K562 (cell line): Measurements from ENCODE around the gene ELK4. TPM values are rescaled to one million over a fixed set of nuclear protein-coding genes. Genes with fewer than 3 reads are reported as not detected.

Experiments used
- ATAC-seq: fragments of 200-7000 bp; cut with Tn5 transposase; 3 replicates; pipeline ENCODE4 v1.9.1; 2020; ENCODE audit warnings: moderate library complexity
- BruUV-seq: library from RNA; stranded (reverse); fragments of 400-500 nt; replicated peaks from 2 replicates; lab custom pipeline; 2021; lab: Mats Ljungman, UMichigan
- CTCF ChIA-PET: fragments of 300-600 bp; formaldehyde crosslinking; extraction: SDS; loops from one replicate; lab custom pipeline; 2021; ENCODE audit warnings: low intra/inter-chr PET ratio; lab: Yijun Ruan, JAX
- POLR2A ChIA-PET: fragments of 300-600, 350-650 bp; sonication (Branson Sonifier 250); formaldehyde crosslinking; extraction: SDS; loops from one replicate; lab custom pipeline; 2021; ENCODE audit warnings: antibody characterized with exemption, inconsistent platforms; lab: Yijun Ruan, JAX
- DNase-seq, 4 experiments: peaks; one replicate each; pipeline versions ENCODE4 v3.0.0 to v3.0.0-alpha.2; 2011 to 2018; ENCODE audit warnings: low spot score in 3 of 4, mixed read lengths in 3 of 4; ENCODE audit errors: extremely low read depth in 1 of 4
- FAIRE-seq: peaks from 2 replicates; lab custom pipeline; 2011; peaks lifted over from hg19 to GRCh38; lab: Jason Lieb, UNC
- H2AFZ ChIP-seq: 2 replicates; pipeline ENCODE4 v1.6.0; 2011; ENCODE audit warnings: low read depth, low read length, control low read depth, inconsistent platforms
- H3K27ac ChIP-seq: fragments of 200-600 bp; 3 replicates; pipeline ENCODE4 v1.8.0; 2011; ENCODE audit warnings: low read depth, mild to moderate bottlenecking, control low read depth, inconsistent platforms, low read length, moderate library complexity, mixed read lengths; ENCODE audit errors: extremely low read depth
- H3K27me3 ChIP-seq, 2 experiments: fragments of 300-600 bp in 1 of 2; 2 replicates in 1 of 2; 3 replicates in 1 of 2; pipeline versions ENCODE4 v1.6.0 to v1.8.0; 2011; ENCODE audit warnings: inconsistent platforms in 2 of 2, low read length in 2 of 2, mild to moderate bottlenecking in 1 of 2, mixed read lengths in 1 of 2, moderate library complexity in 1 of 2; ENCODE audit not compliant: control insufficient read depth in 2 of 2, insufficient read depth in 2 of 2
- H3K36me3 ChIP-seq: fragments of 300-600 bp; 3 replicates; pipeline ENCODE4 v1.8.0; 2011; ENCODE audit warnings: mild to moderate bottlenecking, low read length, inconsistent platforms; ENCODE audit not compliant: control insufficient read depth, insufficient read depth
- H3K4me1 ChIP-seq, 2 experiments: fragments of 200-600 bp in 1 of 2; replicated peaks in 1 of 2; 2 replicates in 1 of 2; 3 replicates in 1 of 2; pipeline versions ENCODE4 v1.5.1 to v1.8.0; 2011; ENCODE audit warnings: inconsistent platforms in 2 of 2, low read length in 2 of 2, mild to moderate bottlenecking in 1 of 2, mixed read lengths in 1 of 2, moderate library complexity in 1 of 2; ENCODE audit not compliant: control insufficient read depth in 2 of 2, insufficient read depth in 2 of 2
- H3K4me2 ChIP-seq: 2 replicates; pipeline ENCODE4 v1.6.1; 2011; ENCODE audit warnings: low read length, control low read depth, inconsistent platforms, mixed read lengths; ENCODE audit not compliant: insufficient read depth
- H3K4me3 ChIP-seq: fragments of 200-600 bp; sonication (generic), shearing (Covaris generic); 2 replicates; pipeline ENCODE4 v1.5.1; 2016; ENCODE audit warnings: control low read depth, inconsistent platforms
- H3K79me2 ChIP-seq: fragments of 200-600 bp; 3 replicates; pipeline ENCODE4 v1.8.0; 2011; ENCODE audit warnings: low read length, inconsistent platforms; ENCODE audit not compliant: control insufficient read depth, insufficient read depth
- H3K9ac ChIP-seq, 2 experiments: 2 replicates each; pipeline versions ENCODE4 v1.6.0 to v1.6.1; 2011; ENCODE audit warnings: low read depth in 2 of 2, low read length in 2 of 2, control low read depth in 1 of 2, inconsistent platforms in 1 of 2, mild to moderate bottlenecking in 1 of 2, mixed read lengths in 1 of 2; ENCODE audit not compliant: insufficient read depth in 1 of 2
- H3K9me1 ChIP-seq: one replicate; pipeline ENCODE4 v1.6.0; 2011; ENCODE audit warnings: inconsistent platforms, mild to moderate bottlenecking, low read length, moderate library complexity; ENCODE audit not compliant: control insufficient read depth, insufficient read depth
- H3K9me3 ChIP-seq: replicated peaks from 2 replicates; pipeline ENCODE4 v1.5.1; 2011; ENCODE audit warnings: low read depth, low read length, inconsistent platforms; ENCODE audit not compliant: control insufficient read depth, insufficient read depth
- H4K20me1 ChIP-seq: replicated peaks from 2 replicates; pipeline ENCODE4 v1.6.1; 2011; ENCODE audit warnings: low read length, inconsistent platforms, mixed read lengths; ENCODE audit not compliant: control insufficient read depth, insufficient read depth
- GATA2 ChIP-seq: sonication (generic); formaldehyde crosslinking; IDR thresholded peaks from 2 replicates; pipeline ENCODE4 v1.4.0; 2020; ENCODE audit warnings: mild to moderate bottlenecking, missing genetic modification reagents
- HMG20B ChIP-seq: fragments of 250-450 bp; sonication (Bioruptor Pico); IDR thresholded peaks from 2 replicates; pipeline ENCODE4 v1.5.0; 2021; ENCODE audit warnings: mild to moderate bottlenecking
- LEF1 ChIP-seq: fragments of 450-650 bp; IDR thresholded peaks from 2 replicates; pipeline ENCODE4 v1.6.1; 2016; ENCODE audit warnings: mild to moderate bottlenecking
- POLR2G ChIP-seq: fragments of 200-400 bp; formaldehyde crosslinking; IDR thresholded peaks from 2 replicates; pipeline ENCODE4 v1.6.1; 2017; ENCODE audit warnings: low read depth, mild to moderate bottlenecking, antibody characterized with exemption, low read length, moderate library complexity
- PRMT5 ChIP-seq: sonication (generic); formaldehyde crosslinking; IDR thresholded peaks from 2 replicates; pipeline ENCODE4 v1.5.0; 2020; ENCODE audit warnings: missing genetic modification reagents
- STAG1 ChIP-seq: sonication (generic); formaldehyde crosslinking; IDR thresholded peaks from 2 replicates; pipeline ENCODE4 v1.5.0; 2020; ENCODE audit warnings: missing genetic modification reagents, borderline replicate concordance
- TAF1 ChIP-seq: IDR thresholded peaks from 2 replicates; pipeline ENCODE4 v1.6.1; 2011; ENCODE audit warnings: mild to moderate bottlenecking, low read length, moderate library complexity; ENCODE audit not compliant: insufficient read depth, control insufficient read depth, severe bottlenecking; ENCODE audit errors: extremely low read depth
- TCF7 ChIP-seq: sonication (generic); IDR thresholded peaks from 2 replicates; pipeline ENCODE4 v1.6.1; 2016; ENCODE audit warnings: antibody characterized with exemption, borderline replicate concordance
- U2AF1 ChIP-seq: fragments of 200-400 bp; formaldehyde crosslinking; optimal IDR thresholded peaks from 2 replicates; pipeline ENCODE3; 2017; ENCODE audit warnings: mild to moderate bottlenecking, low read depth, low read length, moderate library complexity
- ZNF224 ChIP-seq: sonication (generic); formaldehyde crosslinking; IDR thresholded peaks from 2 replicates; pipeline ENCODE4 v1.8.0; 2022; ENCODE audit warnings: mild to moderate bottlenecking, missing genetic modification reagents
- ZNF444 ChIP-seq: fragments of 250-450 bp; sonication (Bioruptor Pico); IDR thresholded peaks from 2 replicates; pipeline ENCODE4 v1.4.0; 2020; ENCODE audit warnings: mild to moderate bottlenecking, moderate library complexity
- WGBS: fragments of 100-300 bp; shearing (Covaris generic); methylation state at CpG from one replicate; pipeline ENCODE4 v1.1.6; 2016; ENCODE audit warnings: low coverage, mixed read lengths; ENCODE audit not compliant: insufficient coverage; ENCODE audit errors: missing lambda C conversion rate; 5-methylcytosine and 5-hydroxymethylcytosine counted together
- in situ Hi-C: fragments of 300-500 bp; cut with MboI; formaldehyde crosslinking; loops from 4 replicates; pipeline ENCODE4 v1.15.0; 2018; ENCODE audit warnings: inconsistent platforms, mixed read lengths
- intact Hi-C: fragments of 100-400 bp; cut with micrococcal nuclease; formaldehyde crosslinking; loops from 2 replicates; pipeline ENCODE4 v1.14.2; 2022
- polyA plus RNA-seq, 8 experiments: library from polyadenylated mRNA; depleted of rRNA in 4 of 8; stranded (reverse) in 5 of 8; unstranded in 3 of 8; fragments of >200 nt; fragmentation: Nextera tagmentation in 2 of 8; fragmentation: Illumina TruSeq in 1 of 8; extraction: Ambion mirVana in 2 of 8; extraction: Trizol in 1 of 8; gene quantifications; 2 replicates each; pipeline versions ENCODE4 v1.2.1 to v1.2.3, GENCODE V29; 2011 to 2014; ENCODE audit warnings: inconsistent platforms in 1 of 8, missing spikeins in 1 of 8
- total RNA-seq, 7 experiments: library from RNA; depleted of rRNA in 6 of 7; stranded (reverse); fragments of >200 nt in 6 of 7; fragmentation: Illumina TruSeq in 2 of 7; extraction: Trizol in 2 of 7; gene quantifications; 2 replicates each; pipeline versions ENCODE4 v1.2.1 to v1.2.3, GENCODE V29; 2011 to 2021; ENCODE audit warnings: low replicate concordance in 1 of 7
- TF ChIP-seq, protein P1 (sequence below): fragments of 450-650 bp; formaldehyde crosslinking; IDR thresholded peaks from 2 replicates; pipeline ENCODE4 v1.4.0; 2020; ENCODE audit warnings: mild to moderate bottlenecking, moderate library complexity
- TF ChIP-seq, protein P2 (sequence below): fragments of 450-650 bp; IDR thresholded peaks from 2 replicates; pipeline ENCODE4 v1.6.1; 2017; ENCODE audit warnings: antibody characterized with exemption, mild to moderate bottlenecking

Gene ELK4
- total and polyA plus RNA-seq, 9 of the 15 experiments (the other 6 are each of a cell fraction or from before 2014, with no cell fraction given), result 2.0 to 21.7 (median 9.2) TPM

DNA sequence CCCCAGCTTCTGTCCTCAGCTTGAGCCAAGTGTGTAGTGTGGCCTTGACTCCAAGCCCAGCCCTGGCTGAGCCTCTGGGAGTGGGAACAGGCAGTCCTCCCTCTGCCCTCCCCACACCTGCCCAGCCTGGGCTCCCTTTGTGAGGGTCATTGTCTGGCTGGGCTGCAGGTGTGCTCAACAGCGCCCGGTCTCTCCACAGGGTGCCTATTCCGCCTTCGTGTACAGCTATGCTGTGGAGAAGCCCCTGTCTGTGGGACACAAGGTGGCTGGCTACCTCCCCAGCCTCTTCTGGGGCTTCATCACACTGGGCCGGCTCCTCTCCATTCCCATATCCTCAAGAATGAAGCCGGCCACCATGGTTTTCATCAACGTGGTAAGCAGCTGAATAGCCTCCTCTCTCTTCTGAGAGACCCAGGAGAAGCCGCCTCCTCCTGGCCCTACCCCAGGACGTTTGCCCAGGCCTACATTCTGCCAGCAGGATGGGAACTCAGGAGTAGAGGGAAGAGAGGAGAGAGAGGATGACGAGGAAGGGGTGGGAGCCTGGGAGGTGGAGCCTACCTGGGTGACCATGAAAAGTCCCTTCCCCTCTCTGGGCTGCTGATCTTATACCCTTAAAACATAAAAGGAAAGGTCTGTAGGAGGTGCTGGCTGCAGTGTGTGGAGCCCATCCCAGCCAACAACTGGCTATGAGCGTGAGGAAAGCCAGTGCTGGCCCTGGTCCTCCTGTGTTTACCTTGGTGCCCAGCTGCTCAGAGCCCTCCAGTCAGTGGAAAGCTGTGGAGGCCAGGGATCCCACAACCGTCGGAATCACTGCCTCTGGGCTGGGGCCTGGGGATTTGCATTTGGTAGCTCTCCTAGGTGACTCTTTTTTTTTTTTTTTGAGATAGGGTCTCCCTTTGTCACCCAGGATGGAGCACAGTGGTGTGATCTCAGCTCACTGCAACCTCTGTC lies 45.7 kb downstream of the ELK4 start:
- ChIA-PET CTCF (interaction anchor here (0.7 kb wide), 1 partner anchor 361 kb away, joined by 3 read pairs; no protein-coding TSS in a partner anchor), POLR2A (interaction anchor here (0.6 to 2.0 kb wide), 3 partner anchors 9 to 132 kb away, joined by 3 to 5 read pairs (median 4); no protein-coding TSS in a partner anchor)
- Histone ChIP-seq H3K79me2 (no peaks in the 10 kb centered on the region), H3K36me3 (no peaks in the 10 kb centered on the region), H3K4me3 (no peak overlapping the region), H3K9ac (peak overlapping the region in 1 of 2 experiments; percentile 41; a peak in 2 of 4 replicates), H3K4me1 (peaks cover 0 to 3% of the 10 kb centered on the region in 2 experiments; a peak in 1 of 5 replicates), H3K27ac (no peak overlapping the region), H3K27me3 (peaks cover 24 to 41% of the 10 kb centered on the region in 2 experiments; a peak in 4 of 5 replicates), H2AFZ (no peak overlapping the region), H3K9me3 (no peaks in the 10 kb centered on the region), H3K4me2 (no peak overlapping the region), H4K20me1 (peaks cover 18% of the 10 kb centered on the region), H3K9me1 (no peaks in the 10 kb centered on the region)
- no peak for ATAC-seq
- 24% methylated on average over 13 of the region's 13 CpGs for WGBS
- intact Hi-C loops (no loop called here), in situ Hi-C loops (loop anchor here (5.0 kb wide), 1 partner anchor 71 kb away; no protein-coding TSS in a partner anchor)
- no TSS peak for BruUV-seq
- no peak for DNase-seq
- no peak for FAIRE-seq
- TF ChIP-seq PRMT5 (no peak), HMG20B (no peak), TCF7 (no peak), ZNF444 (CRISPR knock-in tag) (no peak), U2AF1 (no peak), TAF1 (no peak), STAG1 (CRISPR knock-in tag) (no peak), ZNF224 (CRISPR knock-in tag) (no peak), POLR2G (no peak), GATA2 (CRISPR knock-in tag) (no peak), LEF1 (no peak)
- TF ChIP-seq, protein P1, sequence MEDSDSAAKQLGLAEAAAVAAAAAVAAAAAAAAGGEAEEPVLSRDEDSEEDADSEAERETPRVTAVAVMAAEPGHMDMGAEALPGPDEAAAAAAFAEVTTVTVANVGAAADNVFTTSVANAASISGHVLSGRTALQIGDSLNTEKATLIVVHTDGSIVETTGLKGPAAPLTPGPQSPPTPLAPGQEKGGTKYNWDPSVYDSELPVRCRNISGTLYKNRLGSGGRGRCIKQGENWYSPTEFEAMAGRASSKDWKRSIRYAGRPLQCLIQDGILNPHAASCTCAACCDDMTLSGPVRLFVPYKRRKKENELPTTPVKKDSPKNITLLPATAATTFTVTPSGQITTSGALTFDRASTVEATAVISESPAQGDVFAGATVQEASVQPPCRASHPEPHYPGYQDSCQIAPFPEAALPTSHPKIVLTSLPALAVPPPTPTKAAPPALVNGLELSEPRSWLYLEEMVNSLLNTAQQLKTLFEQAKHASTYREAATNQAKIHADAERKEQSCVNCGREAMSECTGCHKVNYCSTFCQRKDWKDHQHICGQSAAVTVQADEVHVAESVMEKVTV (CRISPR knock-in tag), result no peak
- TF ChIP-seq, protein P2, sequence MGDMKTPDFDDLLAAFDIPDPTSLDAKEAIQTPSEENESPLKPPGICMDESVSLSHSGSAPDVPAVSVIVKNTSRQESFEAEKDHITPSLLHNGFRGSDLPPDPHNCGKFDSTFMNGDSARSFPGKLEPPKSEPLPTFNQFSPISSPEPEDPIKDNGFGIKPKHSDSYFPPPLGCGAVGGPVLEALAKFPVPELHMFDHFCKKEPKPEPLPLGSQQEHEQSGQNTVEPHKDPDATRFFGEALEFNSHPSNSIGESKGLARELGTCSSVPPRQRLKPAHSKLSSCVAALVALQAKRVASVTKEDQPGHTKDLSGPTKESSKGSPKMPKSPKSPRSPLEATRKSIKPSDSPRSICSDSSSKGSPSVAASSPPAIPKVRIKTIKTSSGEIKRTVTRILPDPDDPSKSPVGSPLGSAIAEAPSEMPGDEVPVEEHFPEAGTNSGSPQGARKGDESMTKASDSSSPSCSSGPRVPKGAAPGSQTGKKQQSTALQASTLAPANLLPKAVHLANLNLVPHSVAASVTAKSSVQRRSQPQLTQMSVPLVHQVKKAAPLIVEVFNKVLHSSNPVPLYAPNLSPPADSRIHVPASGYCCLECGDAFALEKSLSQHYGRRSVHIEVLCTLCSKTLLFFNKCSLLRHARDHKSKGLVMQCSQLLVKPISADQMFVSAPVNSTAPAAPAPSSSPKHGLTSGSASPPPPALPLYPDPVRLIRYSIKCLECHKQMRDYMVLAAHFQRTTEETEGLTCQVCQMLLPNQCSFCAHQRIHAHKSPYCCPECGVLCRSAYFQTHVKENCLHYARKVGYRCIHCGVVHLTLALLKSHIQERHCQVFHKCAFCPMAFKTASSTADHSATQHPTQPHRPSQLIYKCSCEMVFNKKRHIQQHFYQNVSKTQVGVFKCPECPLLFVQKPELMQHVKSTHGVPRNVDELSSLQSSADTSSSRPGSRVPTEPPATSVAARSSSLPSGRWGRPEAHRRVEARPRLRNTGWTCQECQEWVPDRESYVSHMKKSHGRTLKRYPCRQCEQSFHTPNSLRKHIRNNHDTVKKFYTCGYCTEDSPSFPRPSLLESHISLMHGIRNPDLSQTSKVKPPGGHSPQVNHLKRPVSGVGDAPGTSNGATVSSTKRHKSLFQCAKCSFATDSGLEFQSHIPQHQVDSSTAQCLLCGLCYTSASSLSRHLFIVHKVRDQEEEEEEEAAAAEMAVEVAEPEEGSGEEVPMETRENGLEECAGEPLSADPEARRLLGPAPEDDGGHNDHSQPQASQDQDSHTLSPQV, result no peak
